Measurements from ENCODE around the gene TNFRSF1A.

- TF ChIP-seq CTCF (IDR thresholded peaks at IDR 0.05), result no peak
- no peak for TF ChIP-seq POLR2AphosphoS5 (IDR thresholded peaks at IDR 0.05)
- no peak for TF ChIP-seq POLR2A (IDR thresholded peaks at IDR 0.05)
Observed at GRCh38 chr12:6390084-6390799, 48.4 kb upstream of the TNFRSF1A start.
